ENCODE data around the gene RRAD.
"Not testable (repeated sequence)": the region's sequence is repeated elsewhere in the genome, so short reads cannot be mapped to it uniquely, and the experiment has no call there.

The RRAD gene

GRCh38 chr16:66940236-66940635 lies 14.9 kb upstream of the RRAD start:
- Histone ChIP-seq H3K36me3 (ENCODE audit: control insufficient read depth, insufficient read depth, low read length) (peaks cover 58% of the 10 kb centered on the region), H3K27ac (ENCODE audit: low read depth, low read length, severe bottlenecking) (no peak overlapping the region), H3K4me3 (ENCODE audit: extremely low read depth, insufficient read depth, low read length, poor library complexity, severe bottlenecking) (no peak overlapping the region), H3K9me3 (ENCODE audit: control insufficient read depth, low read length) (no peaks in the 10 kb centered on the region), H3K4me1 (ENCODE audit: control insufficient read depth, insufficient read depth, low read length, poor library complexity, severe bottlenecking) (peaks cover 8% of the 10 kb centered on the region)
- 97 to 98% methylated on average over 15 to 16 of the region's 16 CpGs for WGBS, 2 experiments (ENCODE audit: insufficient coverage in 2 of 2)

DNA sequence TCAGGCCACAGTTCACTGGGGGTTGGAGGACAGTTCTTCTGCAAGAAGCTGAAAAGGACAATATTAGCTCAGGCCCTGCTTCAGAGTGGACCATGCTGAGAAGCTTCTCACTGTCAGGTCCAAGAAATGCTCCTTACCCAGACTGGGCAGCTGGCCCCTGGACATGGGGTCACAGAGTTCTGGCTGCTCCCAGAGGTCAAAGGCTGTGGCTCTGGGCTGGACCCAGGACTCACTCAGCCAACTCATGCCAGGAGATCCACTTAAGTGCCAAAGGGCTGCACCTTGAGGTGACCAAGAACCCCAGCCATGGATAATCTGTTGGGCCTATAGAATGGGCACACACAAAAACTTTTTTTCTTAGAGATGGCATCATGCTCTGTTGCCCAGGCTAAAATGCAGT lies 14.0 kb upstream of the RRAD start:
- Histone ChIP-seq H3K36me3 (ENCODE audit: control insufficient read depth, insufficient read depth, low read length) (peaks cover 58% of the 10 kb centered on the region), H3K4me3 (ENCODE audit: extremely low read depth, insufficient read depth, low read length, poor library complexity, severe bottlenecking) (no peak overlapping the region), H3K4me1 (ENCODE audit: control insufficient read depth, insufficient read depth, low read length, poor library complexity, severe bottlenecking) (peaks cover 9% of the 10 kb centered on the region), H3K9me3 (ENCODE audit: control insufficient read depth, low read length) (no peaks in the 10 kb centered on the region), H3K27ac (ENCODE audit: low read depth, low read length, severe bottlenecking) (no peak overlapping the region)

DNA sequence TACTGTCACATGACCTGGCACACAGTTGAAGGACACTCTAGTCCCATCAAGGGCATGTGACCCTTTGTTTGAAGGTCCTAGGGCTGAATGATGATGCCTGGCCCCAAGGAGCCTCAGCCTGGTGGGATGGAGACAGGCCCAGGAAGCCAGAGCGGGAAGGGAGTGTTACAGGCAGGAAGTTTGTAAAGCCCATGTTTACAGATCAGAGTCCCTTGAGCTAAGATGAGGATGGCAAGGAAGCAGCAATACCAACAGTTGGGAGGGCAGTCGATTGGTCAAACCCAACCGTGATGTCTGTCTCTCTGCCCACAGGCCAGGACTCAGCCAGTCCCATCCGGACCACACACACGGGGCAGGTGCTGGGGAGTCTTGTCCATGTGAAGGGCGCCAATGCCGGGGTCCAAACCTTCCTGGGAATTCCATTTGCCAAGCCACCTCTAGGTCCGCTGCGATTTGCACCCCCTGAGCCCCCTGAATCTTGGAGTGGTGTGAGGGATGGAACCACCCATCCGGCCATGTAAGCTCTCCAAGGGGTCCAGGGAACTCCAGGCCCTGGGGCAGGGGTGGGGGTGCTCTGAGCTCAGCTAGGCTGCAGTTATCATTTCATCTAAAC lies 12.5 kb upstream of the RRAD start:
- 96 to 98% methylated on average over 9 of the region's 10 CpGs for WGBS, 2 experiments (ENCODE audit: insufficient coverage in 2 of 2)
- Histone ChIP-seq H3K9me3 (ENCODE audit: control insufficient read depth, low read length) (no peaks in the 10 kb centered on the region), H3K4me1 (ENCODE audit: control insufficient read depth, insufficient read depth, low read length, poor library complexity, severe bottlenecking) (peaks cover 13% of the 10 kb centered on the region), H3K27ac (ENCODE audit: low read depth, low read length, severe bottlenecking) (no peak overlapping the region), H3K36me3 (ENCODE audit: control insufficient read depth, insufficient read depth, low read length) (peaks cover 50% of the 10 kb centered on the region), H3K4me3 (ENCODE audit: extremely low read depth, insufficient read depth, low read length, poor library complexity, severe bottlenecking) (no peak overlapping the region)

DNA sequence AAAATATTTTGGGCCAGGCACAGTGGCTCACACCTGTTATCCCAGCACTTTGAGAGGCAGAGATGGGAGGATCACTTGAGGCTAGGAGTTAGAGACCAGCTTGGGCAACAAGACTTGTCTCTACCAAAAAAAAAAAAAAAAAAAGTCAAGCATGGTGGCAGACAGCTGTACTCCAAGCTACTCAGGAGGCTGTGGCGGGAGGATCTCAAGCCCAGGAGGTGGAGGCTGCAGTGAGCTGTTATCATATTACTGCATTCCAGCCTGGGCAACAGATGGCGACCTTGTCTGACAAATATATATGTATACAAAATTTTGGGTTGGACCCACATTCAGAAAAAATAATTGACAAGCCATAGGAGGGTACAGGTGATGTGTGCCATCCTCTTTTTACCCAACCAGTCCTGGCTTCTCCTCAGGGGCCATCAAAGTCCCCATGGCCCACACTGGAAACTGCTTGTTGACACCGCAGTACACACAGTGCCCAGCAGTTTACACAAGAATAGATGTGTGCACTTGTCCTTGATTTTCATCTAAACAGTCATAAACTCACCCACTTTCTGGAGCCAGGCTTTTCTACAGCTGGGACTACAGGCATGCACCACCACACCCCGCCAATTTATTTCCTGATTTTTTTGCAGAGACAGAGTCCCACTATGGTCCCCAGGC lies 11.7 kb upstream of the RRAD start:
- peaks cover 13% of the 10 kb centered on the region for H3K4me1 ChIP-seq (ENCODE audit: control insufficient read depth, insufficient read depth, low read length, poor library complexity, severe bottlenecking)
- peaks cover 48% of the 10 kb centered on the region for H3K36me3 ChIP-seq (ENCODE audit: control insufficient read depth, insufficient read depth, low read length)
- H3K4me3 ChIP-seq (ENCODE audit: extremely low read depth, insufficient read depth, low read length, poor library complexity, severe bottlenecking) = no peak overlapping the region
- H3K9me3 ChIP-seq (ENCODE audit: control insufficient read depth, low read length) = no peaks in the 10 kb centered on the region
- WGBS, 2 experiments (ENCODE audit: insufficient coverage in 2 of 2) = 93 to 95% methylated on average over 2 to 3 of the region's 4 CpGs
- no peak overlapping the region for H3K27ac ChIP-seq (ENCODE audit: low read depth, low read length, severe bottlenecking)

- 92 to 100% methylated on average over 5 of the region's 6 CpGs for WGBS, 2 experiments (ENCODE audit: insufficient coverage in 2 of 2)
- Histone ChIP-seq H3K9me3 (ENCODE audit: control insufficient read depth, low read length) (no peaks in the 10 kb centered on the region), H3K27ac (ENCODE audit: low read depth, low read length, severe bottlenecking) (no peak overlapping the region), H3K4me1 (ENCODE audit: control insufficient read depth, insufficient read depth, low read length, poor library complexity, severe bottlenecking) (peaks cover 13% of the 10 kb centered on the region), H3K36me3 (ENCODE audit: control insufficient read depth, insufficient read depth, low read length) (peaks cover 47% of the 10 kb centered on the region), H3K4me3 (ENCODE audit: extremely low read depth, insufficient read depth, low read length, poor library complexity, severe bottlenecking) (no peak overlapping the region)
Observed at GRCh38 chr16:66936462-66936861, 11.1 kb upstream of the RRAD start.

DNA sequence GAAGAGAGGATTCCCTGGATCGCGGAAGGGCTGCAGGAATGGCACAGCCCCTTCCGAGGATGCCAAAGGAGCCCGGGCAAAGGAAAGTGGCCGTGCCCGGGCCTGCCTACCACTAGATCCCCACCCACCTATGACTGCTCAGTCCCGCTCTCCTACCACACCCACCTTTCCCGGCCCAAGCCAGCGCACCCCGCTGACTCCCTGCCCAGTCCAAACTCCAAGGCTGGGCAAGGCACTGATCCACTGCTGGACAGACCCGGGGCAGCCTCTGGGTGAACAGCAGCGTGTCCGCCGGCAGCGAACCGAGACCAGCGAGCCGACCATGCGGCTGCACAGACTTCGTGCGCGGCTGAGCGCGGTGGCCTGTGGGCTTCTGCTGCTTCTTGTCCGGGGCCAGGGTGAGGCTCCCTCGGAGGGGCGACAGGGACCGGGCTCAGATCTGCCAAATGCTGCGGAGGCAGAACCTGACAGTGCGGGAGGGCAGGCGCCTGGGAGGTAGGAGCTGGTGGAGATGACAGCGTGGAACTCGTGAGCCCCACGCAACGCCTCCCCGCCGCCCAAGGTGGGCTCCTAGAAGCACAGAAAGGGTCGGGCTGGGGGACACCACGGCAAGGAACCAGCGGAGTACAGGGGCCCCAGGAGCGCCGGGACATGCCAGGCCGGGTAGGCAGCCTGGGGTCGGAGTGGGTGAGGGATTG lies 10.1 kb upstream of the RRAD start, which contains the start of gene CES2:
Gene CES2, plus strand, starts transcription at position 203 of the 698 bp plus-strand sequence. Its CDS starts 120 bp downstream, at position 323.
- Histone ChIP-seq H3K27ac (ENCODE audit: low read depth, low read length, severe bottlenecking) (peak within 1 kb of the TSS; percentile 53), H3K9me3 (ENCODE audit: control insufficient read depth, low read length) (no peaks in the 10 kb centered on the region), H3K4me1 (ENCODE audit: control insufficient read depth, insufficient read depth, low read length, poor library complexity, severe bottlenecking) (peaks cover 13% of the 10 kb centered on the region), H3K36me3 (ENCODE audit: control insufficient read depth, insufficient read depth, low read length) (peaks cover 40% of the 10 kb centered on the region), H3K4me3 (ENCODE audit: extremely low read depth, insufficient read depth, low read length, poor library complexity, severe bottlenecking) (peak within 1 kb of the TSS; percentile 93)
- WGBS, 2 experiments (ENCODE audit: insufficient coverage in 2 of 2) = 75 to 77% methylated on average over 34 to 38 of the region's 44 CpGs

DNA sequence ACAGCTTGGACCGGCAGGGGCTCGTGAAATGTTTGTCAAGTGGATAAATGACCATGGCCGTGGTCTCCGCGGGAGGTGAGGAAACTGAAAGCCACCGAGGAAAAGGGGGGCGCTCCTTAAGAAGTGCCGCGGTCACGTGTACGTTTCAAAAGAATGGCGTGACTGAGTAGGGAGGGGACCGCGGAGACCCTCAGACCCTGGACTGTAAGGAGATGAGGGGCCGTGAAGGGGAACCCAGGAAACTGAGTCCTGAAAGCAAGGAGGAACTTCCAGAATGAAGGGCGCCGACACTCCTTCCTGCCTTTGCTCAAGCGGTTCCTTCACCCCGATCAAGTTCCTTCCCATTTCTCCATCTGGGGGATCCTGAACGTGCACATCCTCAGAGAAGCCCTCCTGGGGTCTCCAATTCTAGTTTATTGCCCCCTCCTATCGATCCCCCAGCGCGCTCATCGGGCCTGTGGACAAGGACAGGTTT lies 9.5 kb upstream of the RRAD start:
- peak overlapping the region; percentile 53 for H3K27ac ChIP-seq (ENCODE audit: low read depth, low read length, severe bottlenecking)
- H3K4me1 ChIP-seq (ENCODE audit: control insufficient read depth, insufficient read depth, low read length, poor library complexity, severe bottlenecking) = peaks cover 13% of the 10 kb centered on the region
- not testable (repeated sequence) for H3K9me3 ChIP-seq (ENCODE audit: control insufficient read depth, low read length)
- 11 to 16% methylated on average over 12 of the region's 24 CpGs for WGBS, 2 experiments (ENCODE audit: insufficient coverage in 2 of 2)
- H3K4me3 ChIP-seq (ENCODE audit: extremely low read depth, insufficient read depth, low read length, poor library complexity, severe bottlenecking) = peak overlapping the region; percentile 93
- peaks cover 40% of the 10 kb centered on the region for H3K36me3 ChIP-seq (ENCODE audit: control insufficient read depth, insufficient read depth, low read length)

DNA sequence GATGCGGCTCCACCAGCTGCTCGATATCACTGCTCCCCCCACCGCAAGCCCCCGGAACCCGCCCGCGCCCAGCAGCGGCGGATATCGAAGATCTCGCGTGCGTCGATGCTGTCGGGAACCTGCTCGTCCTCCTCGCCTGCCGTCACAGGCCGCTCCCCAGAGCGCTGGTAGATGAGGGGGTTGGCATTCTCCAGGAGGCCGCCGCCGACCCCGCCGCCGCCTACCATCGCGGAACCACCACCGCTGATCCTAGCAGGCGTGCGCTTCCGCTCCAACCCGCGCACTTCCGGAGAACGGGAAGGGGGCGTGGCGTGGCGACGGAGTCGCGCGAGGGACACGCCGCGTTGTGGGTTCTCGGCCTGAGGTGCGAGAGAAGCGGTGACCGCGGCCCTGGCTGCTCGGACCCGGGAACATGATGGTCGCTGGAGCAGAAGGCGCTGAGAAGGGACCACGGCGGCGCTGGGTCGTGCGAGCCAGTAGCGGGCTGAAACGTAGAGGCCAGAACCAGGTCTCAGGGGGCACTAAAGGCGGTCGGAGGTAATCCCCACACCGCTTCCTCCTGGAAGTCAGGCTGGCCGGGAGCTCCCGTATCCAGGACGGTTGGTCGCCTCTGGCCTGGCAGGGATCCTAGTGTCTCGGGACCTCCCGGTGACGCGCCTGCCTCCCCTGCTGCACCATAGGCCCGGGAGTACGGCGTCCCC lies 9.0 kb upstream of the RRAD start, which contains the start of gene CIAO2B:
Gene CIAO2B, minus strand, starts transcription at position 265 of the 701 bp plus-strand sequence. Its CDS starts 38 bp downstream, at position 227.
- Histone ChIP-seq H3K4me3 (ENCODE audit: extremely low read depth, insufficient read depth, low read length, poor library complexity, severe bottlenecking) (peak within 1 kb of the TSS; percentile 93), H3K4me1 (ENCODE audit: control insufficient read depth, insufficient read depth, low read length, poor library complexity, severe bottlenecking) (peaks cover 13% of the 10 kb centered on the region), H3K36me3 (ENCODE audit: control insufficient read depth, insufficient read depth, low read length) (peaks cover 34% of the 10 kb centered on the region), H3K27ac (ENCODE audit: low read depth, low read length, severe bottlenecking) (peak within 1 kb of the TSS; percentile 53), H3K9me3 (ENCODE audit: control insufficient read depth, low read length) (no peaks in the 10 kb centered on the region)
- WGBS, 2 experiments (ENCODE audit: insufficient coverage in 2 of 2) = 0% methylated on average over 73 to 75 of the region's 76 CpGs

- H3K27ac ChIP-seq (ENCODE audit: low read depth, low read length, severe bottlenecking) = peak overlapping the region; percentile 41
- H3K4me1 ChIP-seq (ENCODE audit: control insufficient read depth, insufficient read depth, low read length, poor library complexity, severe bottlenecking) = peaks cover 13% of the 10 kb centered on the region
- peak overlapping the region; percentile 93 for H3K4me3 ChIP-seq (ENCODE audit: extremely low read depth, insufficient read depth, low read length, poor library complexity, severe bottlenecking)
- 7 to 8% methylated on average over 4 to 6 of the region's 12 CpGs for WGBS, 2 experiments (ENCODE audit: insufficient coverage in 2 of 2)
- H3K9me3 ChIP-seq (ENCODE audit: control insufficient read depth, low read length) = no peaks in the 10 kb centered on the region
- H3K36me3 ChIP-seq (ENCODE audit: control insufficient read depth, insufficient read depth, low read length) = peaks cover 31% of the 10 kb centered on the region
Observed at GRCh38 chr16:66933776-66934137, 8.4 kb upstream of the RRAD start.

- 96 to 100% methylated on average over 3 to 4 of the region's 4 CpGs for WGBS, 2 experiments (ENCODE audit: insufficient coverage in 2 of 2)
- Histone ChIP-seq H3K36me3 (ENCODE audit: control insufficient read depth, insufficient read depth, low read length) (peaks cover 23% of the 10 kb centered on the region), H3K4me3 (ENCODE audit: extremely low read depth, insufficient read depth, low read length, poor library complexity, severe bottlenecking) (no peak overlapping the region)
Observed at GRCh38 chr16:66932076-66932475, 6.7 kb upstream of the RRAD start.

More at GRCh38 chr16:66932076-66932475, 6.7 kb upstream of the RRAD start:
- H3K9me3 ChIP-seq (ENCODE audit: control insufficient read depth, low read length) = no peaks in the 10 kb centered on the region
- no peak overlapping the region for H3K27ac ChIP-seq (ENCODE audit: low read depth, low read length, severe bottlenecking)
- peaks cover 13% of the 10 kb centered on the region for H3K4me1 ChIP-seq (ENCODE audit: control insufficient read depth, insufficient read depth, low read length, poor library complexity, severe bottlenecking)
